Activated naive CD4-positive, alpha-beta T cell treated with anti-CD3 and anti-CD28 coated beads, Interleukin-2, amount 50 U/mL, for 72 hours (primary cell): Measurements from ENCODE around the gene CDK8. TPM values are rescaled to one million over a fixed set of nuclear protein-coding genes. Genes with fewer than 3 reads are reported as not detected.

Source experiments
- ATAC-seq, 2 donors: fragments of 150-1000 bp; cut with Tn5 transposase; 2 replicates each; pipeline ENCODE4 v1.10.0; 2021; ENCODE audit warnings: mild to moderate bottlenecking in 2 of 2, moderate library complexity in 2 of 2
- DNase-seq, 2 donors: peaks; one replicate each; pipeline ENCODE4 v3.0.0; 2021 to 2022; ENCODE audit warnings: low spot score in 2 of 2
- H3K27ac Mint-ChIP-seq, 2 donors: one replicate each; pipeline ENCODE4 v1.8.0; 2022; ENCODE audit warnings: mild to moderate bottlenecking in 2 of 2, mixed read lengths in 2 of 2
- H3K36me3 Mint-ChIP-seq, 2 donors: one replicate each; pipeline ENCODE4 v1.8.0; 2022; ENCODE audit warnings: mixed read lengths in 2 of 2
- H3K9me3 Mint-ChIP-seq, 2 donors: one replicate each; pipeline ENCODE4 v1.8.0; 2022; ENCODE audit warnings: mixed read lengths in 2 of 2
- total RNA-seq, 2 donors: library from RNA; stranded (reverse); gene quantifications; one replicate each; pipeline ENCODE4 v1.2.3, GENCODE V29; 2022

Gene CDK8
- 10 to 100 TPM; 16.5 to 16.9 TPM for total RNA-seq

GRCh38 chr13:26253787-26254582, at the start of gene CDK8:
CDK8 (plus strand) TSS chr13:26254129; CDS start chr13:26254642, 513 bp downstream.
- DNase-seq (peak; percentile 84 to 86), ATAC-seq (peak; percentile 94 to 95)
- peaks cover 0 to 11% of the 10 kb centered on the region in 2 donors for H3K36me3 Mint-ChIP-seq
- H3K27ac Mint-ChIP-seq: peak within 1 kb of the TSS; percentile 82 to 91
- H3K9me3 Mint-ChIP-seq: no peaks in the 10 kb centered on the region

GRCh38 chr13:26208287-26208686, 45.6 kb upstream of the CDK8 start:
- no peak for ATAC-seq
- DNase-seq: no peak
- Mint-ChIP-seq H3K9me3 (no peaks in the 10 kb centered on the region), H3K36me3 (peaks cover 6 to 8% of the 10 kb centered on the region in 2 donors), H3K27ac (no peak overlapping the region)

GRCh38 chr13:26213345-26213744, 40.6 kb upstream of the CDK8 start:
- no peaks in the 10 kb centered on the region for H3K9me3 Mint-ChIP-seq
- ATAC-seq (no peak), DNase-seq (no peak)
- H3K36me3 Mint-ChIP-seq: peaks cover 26 to 31% of the 10 kb centered on the region in 2 donors
- no peak overlapping the region for H3K27ac Mint-ChIP-seq

GRCh38 chr13:26213982-26214381, 39.9 kb upstream of the CDK8 start:
- no peak for DNase-seq
- Mint-ChIP-seq H3K27ac (no peak overlapping the region), H3K36me3 (peaks cover 26 to 35% of the 10 kb centered on the region in 2 donors), H3K9me3 (no peaks in the 10 kb centered on the region)
- no peak for ATAC-seq

- no peak overlapping the region for H3K27ac Mint-ChIP-seq
- H3K36me3 Mint-ChIP-seq: peaks cover 36 to 43% of the 10 kb centered on the region in 2 donors
- no peak for ATAC-seq
- no peaks in the 10 kb centered on the region for H3K9me3 Mint-ChIP-seq
- no peak for DNase-seq
These were observed 37.9 kb upstream of the CDK8 start for GRCh38 chr13:26216042-26216441.

GRCh38 chr13:26219726-26220125, 34.2 kb upstream of the CDK8 start:
- ATAC-seq: no peak
- H3K36me3 Mint-ChIP-seq: peaks cover 34 to 43% of the 10 kb centered on the region in 2 donors
- peak overlapping the region in 1 of 2 donors; percentile 90 for H3K27ac Mint-ChIP-seq
- no peaks in the 10 kb centered on the region for H3K9me3 Mint-ChIP-seq
- DNase-seq: no peak

- H3K9me3 Mint-ChIP-seq: no peaks in the 10 kb centered on the region
- DNase-seq (no peak), ATAC-seq (no peak)
- peak overlapping the region in 1 of 2 donors; percentile 90 for H3K27ac Mint-ChIP-seq
- H3K36me3 Mint-ChIP-seq: peaks cover 26 to 36% of the 10 kb centered on the region in 2 donors
These were observed 33.4 kb upstream of the CDK8 start for GRCh38 chr13:26220575-26220974.

- H3K27ac Mint-ChIP-seq: peak overlapping the region; percentile 90 to 99
- no peaks in the 10 kb centered on the region for H3K9me3 Mint-ChIP-seq
- H3K36me3 Mint-ChIP-seq: peaks cover 26 to 36% of the 10 kb centered on the region in 2 donors
- peak; percentile 34 to 54 for ATAC-seq
- no peak for DNase-seq
These were observed 32.6 kb upstream of the CDK8 start for GRCh38 chr13:26221399-26221720.

GRCh38 chr13:26221721-26222519, 32.0 kb upstream of the CDK8 start, which contains the start of gene RNF6:
RNF6 (minus strand) TSS chr13:26222314; CDS start chr13:26219649, 2,665 bp downstream.
- DNase-seq: peak; percentile 82 to 92
- Mint-ChIP-seq H3K9me3 (no peaks in the 10 kb centered on the region), H3K27ac (peak within 1 kb of the TSS; percentile 90 to 99), H3K36me3 (peaks cover 25 to 36% of the 10 kb centered on the region in 2 donors)
- peak; percentile 96 to 98 for ATAC-seq

GRCh38 chr13:26222520-26223046, 31.3 kb upstream of the CDK8 start:
- DNase-seq: no peak
- peak overlapping the region; percentile 90 to 99 for H3K27ac Mint-ChIP-seq
- H3K36me3 Mint-ChIP-seq: peaks cover 20 to 32% of the 10 kb centered on the region in 2 donors
- ATAC-seq: peak; percentile 44 to 59
- H3K9me3 Mint-ChIP-seq: no peaks in the 10 kb centered on the region

- no peak for ATAC-seq
- DNase-seq: no peak
- Mint-ChIP-seq H3K36me3 (peaks cover 6 to 22% of the 10 kb centered on the region in 2 donors), H3K9me3 (no peaks in the 10 kb centered on the region), H3K27ac (no peak overlapping the region)
These were observed 27.9 kb upstream of the CDK8 start for GRCh38 chr13:26225896-26226617.

- Mint-ChIP-seq H3K27ac (no peak overlapping the region), H3K9me3 (no peaks in the 10 kb centered on the region), H3K36me3 (peaks cover 0 to 13% of the 10 kb centered on the region in 2 donors)
- DNase-seq (no peak), ATAC-seq (no peak)
These were observed 26.6 kb upstream of the CDK8 start for GRCh38 chr13:26227166-26227971.

GRCh38 chr13:26228096-26228495, 25.8 kb upstream of the CDK8 start:
- DNase-seq: no peak
- no peak for ATAC-seq
- Mint-ChIP-seq H3K9me3 (no peaks in the 10 kb centered on the region), H3K36me3 (peaks cover 0 to 6% of the 10 kb centered on the region in 2 donors), H3K27ac (no peak overlapping the region)

- H3K27ac Mint-ChIP-seq: no peak overlapping the region
- H3K36me3 Mint-ChIP-seq: no peaks in the 10 kb centered on the region
- no peaks in the 10 kb centered on the region for H3K9me3 Mint-ChIP-seq
- ATAC-seq: no peak
- DNase-seq: no peak
These were observed 24.8 kb upstream of the CDK8 start for GRCh38 chr13:26229080-26229615.

GRCh38 chr13:26230703-26231102, 23.2 kb upstream of the CDK8 start:
- no peaks in the 10 kb centered on the region for H3K36me3 Mint-ChIP-seq
- ATAC-seq (no peak), DNase-seq (no peak)
- no peak overlapping the region for H3K27ac Mint-ChIP-seq
- H3K9me3 Mint-ChIP-seq: no peaks in the 10 kb centered on the region

- ATAC-seq (no peak), DNase-seq (no peak)
- H3K9me3 Mint-ChIP-seq: no peaks in the 10 kb centered on the region
- H3K27ac Mint-ChIP-seq: no peak overlapping the region
- H3K36me3 Mint-ChIP-seq: no peaks in the 10 kb centered on the region
These were observed 17.6 kb upstream of the CDK8 start for GRCh38 chr13:26236296-26236695.
